GM12878 (cell line): ENCODE data around the gene TCERG1L. TPM values are rescaled to one million over a fixed set of nuclear protein-coding genes. Genes with fewer than 3 reads are reported as not detected.

Experiments
- ATAC-seq: fragments of 200-7000 bp; cut with Tn5 transposase; 3 replicates; pipeline ENCODE4 v1.9.1; 2020; ENCODE audit warnings: mild to moderate bottlenecking, moderate library complexity
- BruUV-seq: library from RNA; stranded (reverse); fragments of 400-500 nt; replicated peaks from 2 replicates; lab custom pipeline; 2021; lab: Mats Ljungman, UMichigan
- CTCF ChIA-PET: fragments of 300-600 bp; sonication (Branson Sonifier 250); formaldehyde crosslinking; extraction: SDS; loops from one replicate; lab custom pipeline; 2021; ENCODE audit warnings: inconsistent platforms; lab: Yijun Ruan, JAX
- POLR2A ChIA-PET: fragments of 350-600 bp; formaldehyde crosslinking; extraction: SDS; loops from one replicate; lab custom pipeline; 2021; ENCODE audit warnings: inconsistent platforms; lab: Charles Lee
- RAD21 ChIA-PET: fragments of 300-600 bp; sonication (Branson Sonifier 250); formaldehyde crosslinking; loops from one replicate; lab custom pipeline; 2023; ENCODE audit warnings: antibody characterized with exemption; ENCODE audit not compliant: unreplicated experiment; lab: Charles Lee
- SMC1A ChIA-PET: fragments of 300-600 bp; sonication (Branson Sonifier 250); formaldehyde crosslinking; loops from one replicate; lab custom pipeline; 2023; ENCODE audit not compliant: unreplicated experiment, uncharacterized antibody; lab: Charles Lee
- DNase-seq: peaks from one replicate; pipeline ENCODE4 v3.0.0-alpha.2; 2011; ENCODE audit warnings: low read depth, low spot score
- FAIRE-seq: peaks from 3 replicates; lab custom pipeline; 2011; peaks lifted over from hg19 to GRCh38; lab: Jason Lieb, UNC
- H2AFZ ChIP-seq: 2 replicates; pipeline ENCODE4 v1.6.0; 2011; ENCODE audit warnings: low read depth, low read length, control low read depth; ENCODE audit not compliant: control insufficient read depth
- H3K27ac ChIP-seq: 2 replicates; pipeline ENCODE4 v1.5.1; 2011; ENCODE audit warnings: control low read depth; ENCODE audit not compliant: control insufficient read depth, insufficient read depth
- H3K27me3 ChIP-seq, 2 experiments: replicated peaks in 1 of 2; 2 replicates each; pipeline versions ENCODE4 v1.6.0 to v1.6.1; 2011; ENCODE audit warnings: low read length in 1 of 2; ENCODE audit not compliant: control insufficient read depth in 2 of 2, insufficient read depth in 2 of 2
- H3K36me3 ChIP-seq, 2 experiments: 2 replicates each; pipeline ENCODE4 v1.5.1; 2011; ENCODE audit warnings: low read length in 1 of 2; ENCODE audit not compliant: control insufficient read depth in 2 of 2, insufficient read depth in 2 of 2
- H3K4me1 ChIP-seq: 2 replicates; pipeline ENCODE4 v1.6.1; 2011; ENCODE audit warnings: mild to moderate bottlenecking, low read length, moderate library complexity, mixed read lengths; ENCODE audit not compliant: control insufficient read depth, insufficient read depth
- H3K4me2 ChIP-seq: 2 replicates; pipeline ENCODE4 v1.6.0; 2011; ENCODE audit warnings: control low read depth; ENCODE audit not compliant: control insufficient read depth, insufficient read depth
- H3K4me3 ChIP-seq: fragments of 200-600 bp; sonication (generic); 2 replicates; pipeline ENCODE4 v1.5.1; 2016
- H3K79me2 ChIP-seq: 2 replicates; pipeline ENCODE4 v1.6.0; 2011; ENCODE audit warnings: low read length; ENCODE audit not compliant: control insufficient read depth, insufficient read depth
- H3K9ac ChIP-seq: 2 replicates; pipeline ENCODE4 v1.8.0; 2011; ENCODE audit warnings: low read length, control low read depth, mixed read lengths; ENCODE audit not compliant: control insufficient read depth, insufficient read depth
- H3K9me3 ChIP-seq: replicated peaks from 3 replicates; pipeline ENCODE4 v1.5.1; 2011; ENCODE audit warnings: mild to moderate bottlenecking, low read length; ENCODE audit not compliant: control insufficient read depth, insufficient read depth
- H4K20me1 ChIP-seq: 2 replicates; pipeline ENCODE4 v1.6.0; 2011; ENCODE audit not compliant: control insufficient read depth, insufficient read depth
- BMI1 ChIP-seq: fragments of 450-650 bp; IDR thresholded peaks from 2 replicates; pipeline ENCODE4 v1.6.1; 2016; ENCODE audit warnings: mild to moderate bottlenecking, moderate library complexity, borderline replicate concordance
- IRF4 ChIP-seq: IDR thresholded peaks from 2 replicates; pipeline ENCODE4 v1.6.1; 2011; ENCODE audit warnings: low read depth, low read length
- KLF5 ChIP-seq: fragments of 450-650 bp; IDR thresholded peaks from 2 replicates; pipeline ENCODE4 v1.6.1; 2014; ENCODE audit warnings: mild to moderate bottlenecking; ENCODE audit not compliant: partially characterized antibody
- MYC ChIP-seq: IDR thresholded peaks from 2 replicates; pipeline ENCODE4 v1.6.1; 2011; ENCODE audit warnings: mild to moderate bottlenecking, low read length, moderate library complexity, inconsistent platforms; ENCODE audit not compliant: insufficient read depth, insufficient replicate concordance, insufficient read length, severe bottlenecking
- PML ChIP-seq: IDR thresholded peaks from 2 replicates; pipeline ENCODE4 v1.6.1; 2012; ENCODE audit warnings: low read length, inconsistent platforms
- ZNF217 ChIP-seq: fragments of 450-650 bp; IDR thresholded peaks from 2 replicates; pipeline ENCODE4 v1.6.1; 2017; ENCODE audit warnings: antibody characterized with exemption, mild to moderate bottlenecking
- ZNF274 ChIP-seq: IDR thresholded peaks from one replicate; pipeline ENCODE4 v1.8.0; 2011; ENCODE audit not compliant: insufficient read length, insufficient read depth
- ZNF592 ChIP-seq: fragments of 450-650 bp; IDR thresholded peaks from 2 replicates; pipeline ENCODE4 v1.6.1; 2017; ENCODE audit warnings: mild to moderate bottlenecking, moderate library complexity
- WGBS: methylation state at CpG from one replicate; pipeline ENCODE4 v1.1.6; 2016; ENCODE audit warnings: low lambda C conversion rate; ENCODE audit not compliant: insufficient replicate concordance, insufficient coverage; ENCODE audit errors: missing lambda C conversion rate; 5-methylcytosine and 5-hydroxymethylcytosine counted together
- in situ Hi-C: fragments of 300-500 bp; cut with MboI; formaldehyde crosslinking; loops from 9 replicates; pipeline ENCODE4 v1.14.3; 2018; ENCODE audit warnings: mixed read lengths
- intact Hi-C: fragments of 100-400 bp; cut with micrococcal nuclease; formaldehyde crosslinking; loops from one replicate; pipeline ENCODE4 v1.14.2; 2022; ENCODE audit not compliant: unreplicated experiment
- polyA plus RNA-seq, 11 experiments: library from polyadenylated mRNA; depleted of rRNA in 4 of 11; unstranded in 6 of 11; stranded (reverse) in 5 of 11; fragments of >200 nt; fragmentation: Nextera tagmentation in 4 of 11; fragmentation: Illumina TruSeq in 1 of 11; extraction: Ambion mirVana in 4 of 11; extraction: Trizol in 1 of 11; gene quantifications; 1 replicate in 1 of 11; 2 replicates in 10 of 11; pipeline versions ENCODE4 v1.2.1 to v1.2.3, GENCODE V29; 2011 to 2016; ENCODE audit warnings: inconsistent platforms in 2 of 11, missing spikeins in 2 of 11, low read depth in 1 of 11
- total RNA-seq, 4 experiments: library from RNA; depleted of rRNA in 3 of 4; stranded (reverse); fragments of >200 nt in 3 of 4; fragmentation: Illumina TruSeq in 1 of 4; extraction: Trizol in 1 of 4; gene quantifications; 2 replicates each; pipeline versions ENCODE4 v1.2.1 to v1.2.3, GENCODE V29; 2013 to 2021
- TF ChIP-seq, protein P1 (sequence below): fragments of 450-650 bp; formaldehyde crosslinking; IDR thresholded peaks from 2 replicates; pipeline ENCODE4 v1.4.0; 2022; ENCODE audit warnings: mild to moderate bottlenecking, moderate library complexity
- TF ChIP-seq, protein P2 (sequence below): fragments of 450-650 bp; IDR thresholded peaks from 2 replicates; pipeline ENCODE4 v1.6.1; 2014; ENCODE audit warnings: mild to moderate bottlenecking
- TF ChIP-seq, protein P3 (sequence below): IDR thresholded peaks from 2 replicates; pipeline ENCODE4 v1.6.1; 2011; ENCODE audit warnings: borderline replicate concordance, low read depth, mild to moderate bottlenecking, moderate library complexity, mixed read lengths, low read length; ENCODE audit not compliant: insufficient read depth; ENCODE audit errors: extremely low read length
- TF ChIP-seq, protein P4 (sequence below): IDR thresholded peaks from 2 replicates; pipeline ENCODE4 v1.6.1; 2012; ENCODE audit warnings: low read depth, low read length, improper control_type of control experiment

Gene TCERG1L
- total and polyA plus RNA-seq, 10 of the 15 experiments (the other 5 are each of a cell fraction or from before 2014, with no cell fraction given), result not detected

GRCh38 chr10:131141645-131142516 is 169.6 kb downstream of the TCERG1L start:
- ATAC-seq, result no peak
- H3K4me1 ChIP-seq, result no peaks in the 10 kb centered on the region
- DNase-seq, result no peak
- no peak overlapping the region for H3K27ac ChIP-seq
- RAD21 ChIA-PET, result no interaction called here
- H2AFZ ChIP-seq, result no peak overlapping the region
- SMC1A ChIA-PET, result no interaction called here
- WGBS, result 10% methylated on average over 15 of the region's 15 CpGs
- no peak overlapping the region for H3K4me3 ChIP-seq
- no peaks in the 10 kb centered on the region for H3K36me3 ChIP-seq
- no peak overlapping the region for H3K9ac ChIP-seq
- FAIRE-seq, result no peak
- CTCF ChIA-PET, result no interaction called here
- no peaks in the 10 kb centered on the region; the same call in 2 of the 3 replicates for H3K9me3 ChIP-seq
- POLR2A ChIA-PET, result no interaction called here
- in situ Hi-C loops (no loop called here), intact Hi-C loops (no loop called here)
- no peaks in the 10 kb centered on the region for H3K27me3 ChIP-seq
- no peaks in the 10 kb centered on the region for H4K20me1 ChIP-seq
- no peak overlapping the region for H3K4me2 ChIP-seq
- no peaks in the 10 kb centered on the region for H3K79me2 ChIP-seq
- BruUV-seq, result no TSS peak
- TF ChIP-seq, protein P1, sequence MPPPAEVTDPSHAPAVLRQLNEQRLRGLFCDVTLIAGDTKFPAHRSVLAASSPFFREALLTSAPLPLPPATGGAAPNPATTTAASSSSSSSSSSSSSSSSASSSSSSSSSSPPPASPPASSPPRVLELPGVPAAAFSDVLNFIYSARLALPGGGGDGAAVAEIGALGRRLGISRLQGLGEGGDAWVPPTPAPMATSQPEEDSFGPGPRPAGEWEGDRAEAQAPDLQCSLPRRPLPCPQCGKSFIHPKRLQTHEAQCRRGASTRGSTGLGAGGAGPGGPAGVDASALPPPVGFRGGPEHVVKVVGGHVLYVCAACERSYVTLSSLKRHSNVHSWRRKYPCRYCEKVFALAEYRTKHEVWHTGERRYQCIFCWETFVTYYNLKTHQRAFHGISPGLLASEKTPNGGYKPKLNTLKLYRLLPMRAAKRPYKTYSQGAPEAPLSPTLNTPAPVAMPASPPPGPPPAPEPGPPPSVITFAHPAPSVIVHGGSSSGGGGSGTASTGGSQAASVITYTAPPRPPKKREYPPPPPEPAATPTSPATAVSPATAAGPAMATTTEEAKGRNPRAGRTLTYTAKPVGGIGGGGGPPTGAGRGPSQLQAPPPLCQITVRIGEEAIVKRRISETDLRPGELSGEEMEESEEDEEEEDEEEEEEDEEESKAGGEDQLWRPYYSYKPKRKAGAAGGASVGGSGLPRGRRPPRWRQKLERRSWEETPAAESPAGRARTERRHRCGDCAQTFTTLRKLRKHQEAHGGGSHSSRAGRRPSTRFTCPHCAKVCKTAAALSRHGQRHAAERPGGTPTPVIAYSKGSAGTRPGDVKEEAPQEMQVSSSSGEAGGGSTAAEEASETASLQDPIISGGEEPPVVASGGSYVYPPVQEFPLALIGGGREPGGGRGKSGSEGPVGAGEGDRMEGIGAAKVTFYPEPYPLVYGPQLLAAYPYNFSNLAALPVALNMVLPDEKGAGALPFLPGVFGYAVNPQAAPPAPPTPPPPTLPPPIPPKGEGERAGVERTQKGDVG (CRISPR knock-in tag), result no peak
- TF ChIP-seq MYC, result no peak
- no peak for TF ChIP-seq KLF5
- no peak for TF ChIP-seq ZNF592
- TF ChIP-seq ZNF217, result no peak
- no peak for TF ChIP-seq BMI1
- TF ChIP-seq, protein P2, sequence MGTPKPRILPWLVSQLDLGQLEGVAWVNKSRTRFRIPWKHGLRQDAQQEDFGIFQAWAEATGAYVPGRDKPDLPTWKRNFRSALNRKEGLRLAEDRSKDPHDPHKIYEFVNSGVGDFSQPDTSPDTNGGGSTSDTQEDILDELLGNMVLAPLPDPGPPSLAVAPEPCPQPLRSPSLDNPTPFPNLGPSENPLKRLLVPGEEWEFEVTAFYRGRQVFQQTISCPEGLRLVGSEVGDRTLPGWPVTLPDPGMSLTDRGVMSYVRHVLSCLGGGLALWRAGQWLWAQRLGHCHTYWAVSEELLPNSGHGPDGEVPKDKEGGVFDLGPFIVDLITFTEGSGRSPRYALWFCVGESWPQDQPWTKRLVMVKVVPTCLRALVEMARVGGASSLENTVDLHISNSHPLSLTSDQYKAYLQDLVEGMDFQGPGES, result no peak
- no peak for TF ChIP-seq ZNF274
- TF ChIP-seq, protein P3, sequence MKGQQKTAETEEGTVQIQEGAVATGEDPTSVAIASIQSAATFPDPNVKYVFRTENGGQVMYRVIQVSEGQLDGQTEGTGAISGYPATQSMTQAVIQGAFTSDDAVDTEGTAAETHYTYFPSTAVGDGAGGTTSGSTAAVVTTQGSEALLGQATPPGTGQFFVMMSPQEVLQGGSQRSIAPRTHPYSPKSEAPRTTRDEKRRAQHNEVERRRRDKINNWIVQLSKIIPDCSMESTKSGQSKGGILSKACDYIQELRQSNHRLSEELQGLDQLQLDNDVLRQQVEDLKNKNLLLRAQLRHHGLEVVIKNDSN, result no peak
- no peak for TF ChIP-seq IRF4
- no peak for TF ChIP-seq PML
- TF ChIP-seq, protein P4, sequence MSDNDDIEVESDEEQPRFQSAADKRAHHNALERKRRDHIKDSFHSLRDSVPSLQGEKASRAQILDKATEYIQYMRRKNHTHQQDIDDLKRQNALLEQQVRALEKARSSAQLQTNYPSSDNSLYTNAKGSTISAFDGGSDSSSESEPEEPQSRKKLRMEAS, result no peak
